HepG2 (cell line): ENCODE data around the gene CAPG. TPM values are rescaled to one million over a fixed set of nuclear protein-coding genes. Genes with fewer than 3 reads are reported as not detected.

Experiments
- ATAC-seq: fragments of 200-7000 bp; cut with Tn5 transposase; 3 replicates; pipeline ENCODE4 v1.9.1; 2020; ENCODE audit warnings: mild to moderate bottlenecking, moderate library complexity
- BruUV-seq: library from RNA; stranded (reverse); fragments of 400-500 nt; replicated peaks from 2 replicates; lab custom pipeline; 2021; lab: Mats Ljungman, UMichigan
- CTCF ChIA-PET: fragments of 300-600 bp; formaldehyde crosslinking; extraction: SDS; loops from one replicate; lab custom pipeline; 2021; ENCODE audit warnings: low total read pairs, inconsistent platforms, low intra/inter-chr PET ratio; lab: Yijun Ruan, JAX
- POLR2A ChIA-PET: fragments of 350-600 bp; sonication (Branson Sonifier 250); formaldehyde crosslinking; loops from one replicate; lab custom pipeline; 2020; ENCODE audit warnings: antibody characterized with exemption, inconsistent platforms; lab: Yijun Ruan, JAX
- DNase-seq: peaks from one replicate; pipeline ENCODE4 v3.0.0-alpha.2; 2015; ENCODE audit warnings: low spot score
- FAIRE-seq: peaks from 3 replicates; lab custom pipeline; 2011; peaks lifted over from hg19 to GRCh38; lab: Jason Lieb, UNC
- H2AFZ ChIP-seq: one replicate; pipeline ENCODE4 v1.6.1; 2011; ENCODE audit warnings: low read length, inconsistent platforms
- H3K27ac ChIP-seq: fragments of 300-600 bp; 3 replicates; pipeline ENCODE4 v1.8.0; 2011; ENCODE audit warnings: mixed run types, mild to moderate bottlenecking, mixed read lengths, low read length, inconsistent platforms; ENCODE audit not compliant: insufficient read depth; ENCODE audit errors: extremely low read length
- H3K27me3 ChIP-seq, 2 experiments: fragments of 200-600 bp in 1 of 2; 2 replicates in 1 of 2; 3 replicates in 1 of 2; pipeline versions ENCODE4 v1.6.0 to v1.8.0; 2011; ENCODE audit warnings: low read length in 2 of 2, mild to moderate bottlenecking in 2 of 2, moderate library complexity in 2 of 2, inconsistent platforms in 1 of 2; ENCODE audit not compliant: insufficient read depth in 2 of 2, control insufficient read depth in 1 of 2
- H3K36me3 ChIP-seq, 2 experiments: fragments of 200-600 bp in 1 of 2; replicated peaks in 1 of 2; 2 replicates in 1 of 2; 3 replicates in 1 of 2; pipeline versions ENCODE4 v1.5.1 to v1.8.0; 2011; ENCODE audit warnings: low read length in 2 of 2, inconsistent platforms in 1 of 2; ENCODE audit not compliant: insufficient read depth in 2 of 2, control insufficient read depth in 1 of 2
- H3K4me1 ChIP-seq: 2 replicates; pipeline ENCODE4 v1.5.1; 2012; ENCODE audit warnings: low read length, inconsistent platforms; ENCODE audit not compliant: insufficient read depth
- H3K4me2 ChIP-seq: 2 replicates; pipeline ENCODE4 v1.6.0; 2011; ENCODE audit warnings: low read depth, low read length, inconsistent platforms
- H3K4me3 ChIP-seq, 3 experiments: fragments of 200-600 bp in 1 of 3; sonication (generic), shearing (Covaris generic) in 1 of 3; replicated peaks in 1 of 3; 2 replicates each; pipeline ENCODE4 v1.5.1; 2011 to 2016; ENCODE audit warnings: low read length in 3 of 3, inconsistent platforms in 2 of 3, low read depth in 2 of 3, mild to moderate bottlenecking in 2 of 3, control low read depth in 1 of 3, mixed read lengths in 1 of 3; ENCODE audit not compliant: insufficient read depth in 1 of 3
- H3K79me2 ChIP-seq: one replicate; pipeline ENCODE4 v1.6.1; 2011; ENCODE audit warnings: low read length, inconsistent platforms; ENCODE audit not compliant: insufficient read depth
- H3K9ac ChIP-seq: 2 replicates; pipeline ENCODE4 v1.6.0; 2011; ENCODE audit warnings: mild to moderate bottlenecking, low read depth, low read length, inconsistent platforms; ENCODE audit not compliant: insufficient read depth
- H3K9me3 ChIP-seq: 2 replicates; pipeline ENCODE4 v1.5.1; 2012; ENCODE audit warnings: mild to moderate bottlenecking, low read length
- H4K20me1 ChIP-seq: 2 replicates; pipeline ENCODE4 v1.6.0; 2011; ENCODE audit warnings: inconsistent platforms, mild to moderate bottlenecking, low read length, moderate library complexity; ENCODE audit not compliant: insufficient read depth
- BCLAF1 ChIP-seq: fragments of 450-650 bp; IDR thresholded peaks from 2 replicates; pipeline ENCODE4 v1.6.1; 2017; ENCODE audit warnings: mild to moderate bottlenecking
- NR2F2 ChIP-seq: IDR thresholded peaks from 2 replicates; pipeline ENCODE4 v1.6.1; 2012; ENCODE audit warnings: low read depth, inconsistent platforms, borderline replicate concordance
- PBX3 ChIP-seq: sonication (generic); formaldehyde crosslinking; IDR thresholded peaks from 2 replicates; pipeline ENCODE4 v1.8.1; 2023; ENCODE audit warnings: missing genetic modification reagents, inconsistent platforms, borderline replicate concordance
- THAP7 ChIP-seq: sonication (generic); formaldehyde crosslinking; IDR thresholded peaks from 2 replicates; pipeline ENCODE4 v1.8.1; 2023; ENCODE audit warnings: mild to moderate bottlenecking, missing genetic modification reagents
- ZBTB4 ChIP-seq: sonication (generic); formaldehyde crosslinking; IDR thresholded peaks from 2 replicates; pipeline ENCODE4 v1.4.0; 2020; ENCODE audit warnings: missing genetic modification reagents, mild to moderate bottlenecking, borderline replicate concordance
- ZNF281 ChIP-seq: sonication (generic); formaldehyde crosslinking; IDR thresholded peaks from 2 replicates; pipeline ENCODE4 v1.4.0; 2020; ENCODE audit warnings: missing genetic modification reagents, borderline replicate concordance
- ZNF292 ChIP-seq: sonication (generic); formaldehyde crosslinking; IDR thresholded peaks from 2 replicates; pipeline ENCODE4 v1.8.1; 2022; ENCODE audit warnings: mild to moderate bottlenecking, low read depth, missing genetic modification reagents, borderline replicate concordance
- ZNF878 ChIP-seq: sonication (generic); formaldehyde crosslinking; IDR thresholded peaks from 2 replicates; pipeline ENCODE4 v1.8.1; 2023; ENCODE audit warnings: mild to moderate bottlenecking, missing genetic modification reagents, moderate library complexity
- WGBS: methylation state at CpG from one replicate; pipeline ENCODE4 v1.1.6; 2017; ENCODE audit warnings: low lambda C conversion rate; 5-methylcytosine and 5-hydroxymethylcytosine counted together
- in situ Hi-C: cut with HindIII; loops from 2 replicates; pipeline ENCODE4 v1.10.0; 2017; ENCODE audit warnings: low pct_unique_long_range_greater_than_20kb; ENCODE audit not compliant: extremely low pct_ligation_motif_present
- intact Hi-C: fragments of 100-400 bp; cut with micrococcal nuclease; formaldehyde crosslinking; loops from one replicate; pipeline ENCODE4 v1.10.0; 2022; ENCODE audit not compliant: unreplicated experiment
- polyA plus RNA-seq, 8 experiments: library from polyadenylated mRNA; depleted of rRNA in 3 of 8; stranded (reverse) in 7 of 8; unstranded in 1 of 8; fragments of >200 nt; fragmentation: Illumina TruSeq in 4 of 8; extraction: Trizol in 4 of 8; gene quantifications; 2 replicates each; pipeline versions ENCODE4 v1.2.1 to v1.2.3, GENCODE V29; 2011 to 2016; ENCODE audit warnings: low read depth in 4 of 8, missing spikeins in 1 of 8, mixed read lengths in 1 of 8; ENCODE audit not compliant: insufficient read depth in 1 of 8
- total RNA-seq, 5 experiments: library from RNA; depleted of rRNA; stranded (reverse); fragments of >200 nt; fragmentation: Illumina TruSeq; extraction: Trizol; gene quantifications; 2 replicates each; pipeline ENCODE4 v1.2.3, GENCODE V29; 2016; ENCODE audit warnings: low read depth in 1 of 5

Gene CAPG
- total and polyA plus RNA-seq, 2 of the 13 experiments (the other 11 are each of a cell fraction or from before 2014, with no cell fraction given): 12.7 to 18.2 TPM

GRCh38 chr2:85421260-85422071 lies 11.3 kb upstream of the CAPG start:
- DNase-seq (peak; percentile 94), FAIRE-seq (peak; percentile 93), ATAC-seq (peak; percentile 66)
- H2AFZ ChIP-seq: no peak overlapping the region
- peaks cover 52% of the 10 kb centered on the region for H3K4me1 ChIP-seq
- H3K9me3 ChIP-seq: no peaks in the 10 kb centered on the region
- peak overlapping the region; percentile 83 for H3K27ac ChIP-seq
- BruUV-seq: no TSS peak
- peak overlapping the region; percentile 97 for H3K4me2 ChIP-seq
- no peaks in the 10 kb centered on the region for H3K36me3 ChIP-seq
- H3K27me3 ChIP-seq: no peaks in the 10 kb centered on the region; a peak in 1 of 5 replicates
- ChIA-PET CTCF (interaction anchor here (0.8 to 2.8 kb wide), 4 partner anchors 30 to 285 kb away, joined by 3 to 45 read pairs (median 14); partner anchors contain the start of gene MAT2A), POLR2A (interaction anchor here (0.5 to 5.7 kb wide), 32 partner anchors 8 to 445 kb away, joined by 3 to 363 read pairs (median 5); partner anchors contain the start of genes C2orf68, ELMOD3, GGCX and MAT2A)
- intact Hi-C loops (loop anchor here (1.0 to 5.0 kb wide), 4 partner anchors 47 to 191 kb away; partner anchors contain the start of genes C2orf68 and RNF181), in situ Hi-C loops (loop anchor here (5.0 kb wide), 2 partner anchors 46 to 131 kb away; no protein-coding TSS in a partner anchor)
- H3K9ac ChIP-seq: peak overlapping the region; percentile 12; the same call in 1 of the 2 replicates
- WGBS: under 1% methylated on average over 13 of the region's 13 CpGs
- H3K4me3 ChIP-seq: peak overlapping the region; percentile 41 to 97 (median 49)
- peaks cover 4% of the 10 kb centered on the region for H3K79me2 ChIP-seq
- H4K20me1 ChIP-seq: no peaks in the 10 kb centered on the region
- 0 out of 2 replicates have a peak, but pooled peaks have one; percentile 34 for TF ChIP-seq PBX3 (CRISPR knock-in tag)
- TF ChIP-seq ZNF281 (CRISPR knock-in tag): peak; percentile 74; the same call in 1 of the 2 replicates
- no peak for TF ChIP-seq ZNF292 (CRISPR knock-in tag)
- peak; percentile 95 for TF ChIP-seq ZNF878 (CRISPR knock-in tag)
- peak; percentile 85 for TF ChIP-seq NR2F2
- TF ChIP-seq THAP7: peak; percentile 84; the same call in 1 of the 2 replicates
- no peak for TF ChIP-seq BCLAF1
- TF ChIP-seq ZBTB4 (CRISPR knock-in tag): peak; percentile 90; the same call in 1 of the 2 replicates
